ENCODE data around the gene PLA2G4A. TPM values are rescaled to one million over a fixed set of nuclear protein-coding genes. Genes with fewer than 3 reads are reported as not detected.

The PLA2G4A gene
- total RNA-seq, 3 donors from 2014 or later: 0.29 to 0.81 (median 0.35) TPM

DNA sequence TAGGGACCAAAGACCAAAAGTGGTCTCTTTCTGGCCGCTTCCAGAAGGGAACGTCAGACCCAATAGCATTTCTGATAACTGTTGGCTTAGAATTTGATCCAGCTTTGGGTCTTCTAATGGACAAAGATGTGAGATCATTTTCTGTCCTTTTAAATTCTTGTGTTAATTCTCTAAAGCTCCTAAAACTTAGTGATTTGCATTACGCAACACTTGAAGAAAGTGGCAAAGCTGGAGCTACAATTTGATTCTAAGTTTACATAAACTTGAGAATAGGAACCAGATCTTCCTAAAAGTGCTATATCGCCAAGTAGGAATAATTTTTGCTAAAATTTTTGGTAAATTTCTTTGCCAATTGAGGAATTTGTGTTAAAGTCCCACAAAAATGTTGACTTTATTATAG lies 21.6 kb upstream of the PLA2G4A start:
- ATAC-seq (no peak), DNase-seq (no peak)
- Mint-ChIP-seq H3K36me3 (ENCODE audit: insufficient read depth) (no peaks in the 10 kb centered on the region), H3K27me3 (ENCODE audit: low read depth) (no peaks in the 10 kb centered on the region), H3K9me3 (no peaks in the 10 kb centered on the region), H3K4me1 (ENCODE audit: low read depth) (no peaks in the 10 kb centered on the region), H3K4me3 (no peak overlapping the region)

- Mint-ChIP-seq H3K27me3 (ENCODE audit: low read depth) (no peaks in the 10 kb centered on the region), H3K9me3 (no peaks in the 10 kb centered on the region), H3K4me1 (ENCODE audit: low read depth) (no peaks in the 10 kb centered on the region), H3K36me3 (ENCODE audit: insufficient read depth) (no peaks in the 10 kb centered on the region), H3K4me3 (no peak overlapping the region)
- DNase-seq (no peak), ATAC-seq (no peak)
Measured at GRCh38 chr1:186811892-186812291, 16.9 kb upstream of the PLA2G4A start.

DNA sequence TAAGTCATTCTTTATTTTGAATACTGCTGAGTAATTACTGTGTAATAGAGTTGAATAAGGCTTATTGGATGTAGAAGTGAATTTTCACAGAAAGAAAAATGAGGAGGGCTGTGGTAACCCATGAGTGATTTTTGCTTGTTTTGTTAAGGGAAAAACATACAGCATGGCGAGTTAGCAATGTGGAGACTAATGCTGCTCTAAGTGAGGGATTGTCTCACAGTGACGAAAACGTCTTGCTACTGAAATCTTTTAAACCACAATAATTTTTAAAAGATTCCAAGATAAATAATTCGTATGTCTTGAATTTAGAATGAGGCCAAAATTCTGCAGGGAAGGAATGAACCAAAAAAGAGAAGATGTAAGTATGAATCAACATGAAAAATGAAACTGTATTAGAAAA lies 16.2 kb upstream of the PLA2G4A start:
- Mint-ChIP-seq H3K4me1 (ENCODE audit: low read depth) (no peaks in the 10 kb centered on the region), H3K27me3 (ENCODE audit: low read depth) (no peaks in the 10 kb centered on the region), H3K36me3 (ENCODE audit: insufficient read depth) (no peaks in the 10 kb centered on the region), H3K9me3 (no peaks in the 10 kb centered on the region), H3K4me3 (no peak overlapping the region)
- DNase-seq (no peak), ATAC-seq (no peak)

- Mint-ChIP-seq H3K9me3 (no peaks in the 10 kb centered on the region), H3K36me3 (ENCODE audit: insufficient read depth) (no peaks in the 10 kb centered on the region), H3K27me3 (ENCODE audit: low read depth) (no peaks in the 10 kb centered on the region), H3K4me1 (ENCODE audit: low read depth) (no peaks in the 10 kb centered on the region), H3K4me3 (no peak overlapping the region)
- DNase-seq (no peak), ATAC-seq (no peak)
Measured at GRCh38 chr1:186813420-186813819, 15.3 kb upstream of the PLA2G4A start.

DNA sequence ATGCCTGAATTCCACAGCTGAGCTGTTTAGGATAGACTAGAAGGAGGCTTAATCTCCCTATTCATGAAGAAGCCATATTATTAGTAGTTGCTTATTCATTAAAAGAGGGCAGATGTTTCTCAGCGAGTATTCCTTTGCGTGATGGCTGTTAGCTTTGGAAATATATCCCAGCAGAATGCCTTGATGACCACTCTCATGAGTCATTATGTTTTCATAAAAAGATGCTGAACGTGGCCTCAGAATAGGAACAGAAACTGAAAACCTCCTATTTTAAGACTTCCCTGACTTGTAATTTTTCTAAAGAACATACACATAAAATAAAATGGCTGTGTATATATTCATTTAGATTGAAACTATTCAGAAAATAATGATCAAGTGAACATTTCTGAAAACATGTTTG lies 9.6 kb upstream of the PLA2G4A start:
- H3K4me1 Mint-ChIP-seq (ENCODE audit: low read depth): no peaks in the 10 kb centered on the region
- H3K27me3 Mint-ChIP-seq (ENCODE audit: low read depth): peaks cover 5% of the 10 kb centered on the region
- H3K36me3 Mint-ChIP-seq (ENCODE audit: insufficient read depth): no peaks in the 10 kb centered on the region
- no peak overlapping the region for H3K4me3 Mint-ChIP-seq
- ATAC-seq (no peak), DNase-seq (no peak)
- no peaks in the 10 kb centered on the region for H3K9me3 Mint-ChIP-seq

DNA sequence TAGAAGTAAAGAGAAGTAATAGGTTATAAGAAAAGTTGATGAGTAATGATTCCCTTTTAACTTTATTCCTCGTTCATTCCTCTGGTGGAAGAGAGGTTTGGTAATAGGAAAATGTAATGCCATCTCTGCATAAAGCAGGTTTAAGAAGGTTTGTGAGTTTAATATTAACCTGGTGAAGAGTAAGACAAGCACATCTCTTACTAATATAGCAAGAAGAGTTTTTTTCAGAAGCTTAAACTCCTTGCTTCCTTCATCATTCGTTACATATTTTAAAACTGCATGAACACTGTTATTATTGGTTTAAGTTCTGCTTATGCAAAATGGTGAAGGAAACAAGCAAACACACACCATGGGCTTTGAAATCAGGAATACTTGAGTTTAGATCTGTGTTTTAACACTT lies 9.2 kb upstream of the PLA2G4A start:
- H3K36me3 Mint-ChIP-seq (ENCODE audit: insufficient read depth): no peaks in the 10 kb centered on the region
- H3K4me3 Mint-ChIP-seq: no peak overlapping the region
- DNase-seq: no peak
- no peaks in the 10 kb centered on the region for H3K4me1 Mint-ChIP-seq (ENCODE audit: low read depth)
- peaks cover 5% of the 10 kb centered on the region for H3K27me3 Mint-ChIP-seq (ENCODE audit: low read depth)
- ATAC-seq: no peak
- H3K9me3 Mint-ChIP-seq: no peaks in the 10 kb centered on the region

GRCh38 chr1:186829686-186830587 lies 1.2 kb downstream of the PLA2G4A start:
- no peak for ATAC-seq
- H3K27me3 Mint-ChIP-seq (ENCODE audit: low read depth): peaks cover 11% of the 10 kb centered on the region
- DNase-seq: no peak
- no peaks in the 10 kb centered on the region for H3K9me3 Mint-ChIP-seq
- H3K4me3 Mint-ChIP-seq: no peak overlapping the region
- H3K36me3 Mint-ChIP-seq (ENCODE audit: insufficient read depth): no peaks in the 10 kb centered on the region
- H3K4me1 Mint-ChIP-seq (ENCODE audit: low read depth): peaks cover 8% of the 10 kb centered on the region

GRCh38 chr1:186831168-186831567 lies 2.4 kb downstream of the PLA2G4A start:
- no peaks in the 10 kb centered on the region for H3K36me3 Mint-ChIP-seq (ENCODE audit: insufficient read depth)
- DNase-seq (no peak), ATAC-seq (no peak)
- no peaks in the 10 kb centered on the region for H3K9me3 Mint-ChIP-seq
- H3K4me3 Mint-ChIP-seq: no peak overlapping the region
- H3K4me1 Mint-ChIP-seq (ENCODE audit: low read depth): peaks cover 8% of the 10 kb centered on the region
- H3K27me3 Mint-ChIP-seq (ENCODE audit: low read depth): peaks cover 9% of the 10 kb centered on the region

GRCh38 chr1:186834399-186834958 lies 5.7 kb downstream of the PLA2G4A start:
- Mint-ChIP-seq H3K36me3 (ENCODE audit: insufficient read depth) (no peaks in the 10 kb centered on the region), H3K27me3 (ENCODE audit: low read depth) (peaks cover 7% of the 10 kb centered on the region), H3K4me3 (no peak overlapping the region), H3K9me3 (peaks cover 3% of the 10 kb centered on the region), H3K4me1 (ENCODE audit: low read depth) (peaks cover 2% of the 10 kb centered on the region)
- ATAC-seq (no peak), DNase-seq (no peak)

GRCh38 chr1:186835448-186835847 lies 6.7 kb downstream of the PLA2G4A start:
- no peak for DNase-seq
- no peaks in the 10 kb centered on the region for H3K4me1 Mint-ChIP-seq (ENCODE audit: low read depth)
- no peak overlapping the region for H3K4me3 Mint-ChIP-seq
- ATAC-seq: no peak
- H3K36me3 Mint-ChIP-seq (ENCODE audit: insufficient read depth): no peaks in the 10 kb centered on the region
- H3K9me3 Mint-ChIP-seq: peaks cover 3% of the 10 kb centered on the region
- peaks cover 2% of the 10 kb centered on the region for H3K27me3 Mint-ChIP-seq (ENCODE audit: low read depth)

DNA sequence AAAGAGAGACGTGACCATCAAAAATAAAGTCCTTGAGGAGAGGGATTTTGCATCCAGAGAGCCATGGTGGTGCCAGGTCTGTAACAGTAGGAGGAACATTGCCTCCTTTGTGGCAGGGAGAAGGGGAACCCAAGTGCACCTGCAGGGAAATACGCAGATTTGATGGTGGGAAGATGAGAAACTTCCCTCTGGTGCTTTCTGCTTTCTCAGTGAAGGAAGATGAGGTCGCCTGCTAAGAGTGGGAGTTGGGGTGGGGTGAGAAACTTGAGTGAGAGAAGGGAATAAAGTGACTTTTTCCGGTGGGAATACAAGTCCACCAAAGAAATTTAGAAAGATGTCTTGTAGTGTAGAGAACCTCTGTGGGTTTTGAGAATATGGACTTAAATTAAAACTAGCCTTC lies 9.1 kb downstream of the PLA2G4A start:
- no peak for DNase-seq
- H3K4me1 Mint-ChIP-seq (ENCODE audit: low read depth): no peaks in the 10 kb centered on the region
- H3K36me3 Mint-ChIP-seq (ENCODE audit: insufficient read depth): no peaks in the 10 kb centered on the region
- peaks cover 3% of the 10 kb centered on the region for H3K9me3 Mint-ChIP-seq
- no peak overlapping the region for H3K4me3 Mint-ChIP-seq
- no peak for ATAC-seq
- H3K27me3 Mint-ChIP-seq (ENCODE audit: low read depth): peaks cover 2% of the 10 kb centered on the region

- Mint-ChIP-seq H3K9me3 (peaks cover 3% of the 10 kb centered on the region), H3K36me3 (ENCODE audit: insufficient read depth) (no peaks in the 10 kb centered on the region), H3K4me1 (ENCODE audit: low read depth) (no peaks in the 10 kb centered on the region), H3K4me3 (no peak overlapping the region), H3K27me3 (ENCODE audit: low read depth) (peaks cover 2% of the 10 kb centered on the region)
- ATAC-seq (no peak), DNase-seq (no peak)
Measured at GRCh38 chr1:186838380-186839040, 9.8 kb downstream of the PLA2G4A start.

DNA sequence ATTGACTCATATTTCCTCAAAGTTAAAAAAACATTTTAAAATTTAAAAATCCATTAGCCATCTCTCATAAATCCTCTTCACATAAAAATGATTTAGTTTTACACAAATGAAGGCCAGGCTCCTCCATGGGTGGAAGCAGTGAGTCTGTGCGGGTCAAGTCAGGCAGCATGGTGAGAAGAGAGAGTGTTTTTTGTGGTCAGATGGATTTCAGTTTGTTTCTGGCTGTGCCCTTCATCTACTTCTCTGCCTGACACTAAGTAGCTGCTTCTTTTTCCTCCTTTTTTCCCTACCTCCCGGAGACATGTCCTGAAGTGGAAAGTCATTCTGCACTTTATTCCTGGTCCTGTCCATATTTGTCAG lies 10.3 kb downstream of the PLA2G4A start:
- ATAC-seq (no peak), DNase-seq (no peak)
- H3K4me3 Mint-ChIP-seq: no peak overlapping the region
- no peaks in the 10 kb centered on the region for H3K4me1 Mint-ChIP-seq (ENCODE audit: low read depth)
- no peaks in the 10 kb centered on the region for H3K27me3 Mint-ChIP-seq (ENCODE audit: low read depth)
- peaks cover 3% of the 10 kb centered on the region for H3K9me3 Mint-ChIP-seq
- H3K36me3 Mint-ChIP-seq (ENCODE audit: insufficient read depth): no peaks in the 10 kb centered on the region

- Mint-ChIP-seq H3K4me1 (ENCODE audit: low read depth) (no peaks in the 10 kb centered on the region), H3K27me3 (ENCODE audit: low read depth) (no peaks in the 10 kb centered on the region), H3K4me3 (no peak overlapping the region), H3K36me3 (ENCODE audit: insufficient read depth) (no peaks in the 10 kb centered on the region), H3K9me3 (peaks cover 3% of the 10 kb centered on the region)
- no peak for DNase-seq
- no peak for ATAC-seq
Measured at GRCh38 chr1:186841599-186841998, 12.8 kb downstream of the PLA2G4A start.

DNA sequence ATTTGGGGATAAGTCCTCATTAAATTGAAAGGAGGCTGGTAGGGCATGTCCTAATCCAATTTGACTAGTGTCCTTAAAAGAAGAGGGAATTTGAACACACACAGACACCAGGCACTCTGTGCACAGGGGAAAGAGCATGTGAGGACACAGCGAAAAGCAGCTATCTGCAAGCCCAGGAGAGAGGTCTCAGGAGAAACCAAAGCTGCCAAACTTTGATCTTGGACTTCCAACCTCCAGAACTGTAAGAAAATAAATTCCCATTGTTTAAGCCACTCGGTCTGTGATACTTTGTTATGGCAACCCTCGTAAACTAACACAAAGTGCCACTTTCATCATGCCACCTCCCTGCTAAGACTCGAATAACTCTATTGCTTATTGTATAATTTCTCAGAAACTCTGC lies 13.8 kb downstream of the PLA2G4A start:
- ATAC-seq (no peak), DNase-seq (no peak)
- H3K4me3 Mint-ChIP-seq: no peak overlapping the region

More for the DNA sequence above, 13.8 kb downstream of the PLA2G4A start:
- Mint-ChIP-seq H3K27me3 (ENCODE audit: low read depth) (no peaks in the 10 kb centered on the region), H3K36me3 (ENCODE audit: insufficient read depth) (no peaks in the 10 kb centered on the region), H3K9me3 (no peaks in the 10 kb centered on the region), H3K4me1 (ENCODE audit: low read depth) (no peaks in the 10 kb centered on the region)

All from activated T-cell treated with anti-CD3 and anti-CD28 coated beads, Interleukin-2, amount 50 U/mL, for 4 hours (primary cell).